ENCODE results near the gene UNC13B.

Gene UNC13B

DNA sequence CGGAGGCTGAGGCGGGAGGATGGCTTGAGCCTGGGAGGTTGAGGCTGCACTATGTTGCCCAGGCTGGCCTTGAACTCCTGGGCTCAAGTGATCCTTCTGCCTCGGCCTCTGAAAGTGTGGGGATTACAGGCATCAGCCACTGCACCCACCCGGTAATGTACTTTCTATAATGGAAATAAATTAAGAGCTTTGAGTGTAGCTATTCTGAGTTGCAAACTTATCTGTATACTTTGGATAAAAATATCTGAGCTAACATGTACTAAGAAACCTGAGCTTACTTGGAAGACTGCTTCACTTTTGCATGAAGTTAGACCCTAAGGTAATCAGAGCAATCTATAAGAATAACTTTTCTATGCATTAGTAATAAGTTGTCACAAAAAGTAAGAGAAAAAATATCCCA is 50.0 kb downstream of the UNC13B start:
- ChIA-PET CTCF (no interaction called here), POLR2A (no interaction called here)
- Histone ChIP-seq H3K4me3 (ENCODE audit: low read depth, low read length) (no peak overlapping the region), H3K36me3 (ENCODE audit: control insufficient read depth in 2 of 2, insufficient read depth in 1 of 2, low read length in 2 of 2) (no peaks in the 10 kb centered on the region), H3K9me3 (ENCODE audit: control insufficient read depth, insufficient read depth, low read depth, low read length) (no peaks in the 10 kb centered on the region), H3K27ac (ENCODE audit: extremely low read depth, low read depth, low read length) (no peak overlapping the region), H3K4me1 (ENCODE audit: control insufficient read depth, insufficient read depth, low read length) (no peaks in the 10 kb centered on the region)
- TF ChIP-seq, protein P1, sequence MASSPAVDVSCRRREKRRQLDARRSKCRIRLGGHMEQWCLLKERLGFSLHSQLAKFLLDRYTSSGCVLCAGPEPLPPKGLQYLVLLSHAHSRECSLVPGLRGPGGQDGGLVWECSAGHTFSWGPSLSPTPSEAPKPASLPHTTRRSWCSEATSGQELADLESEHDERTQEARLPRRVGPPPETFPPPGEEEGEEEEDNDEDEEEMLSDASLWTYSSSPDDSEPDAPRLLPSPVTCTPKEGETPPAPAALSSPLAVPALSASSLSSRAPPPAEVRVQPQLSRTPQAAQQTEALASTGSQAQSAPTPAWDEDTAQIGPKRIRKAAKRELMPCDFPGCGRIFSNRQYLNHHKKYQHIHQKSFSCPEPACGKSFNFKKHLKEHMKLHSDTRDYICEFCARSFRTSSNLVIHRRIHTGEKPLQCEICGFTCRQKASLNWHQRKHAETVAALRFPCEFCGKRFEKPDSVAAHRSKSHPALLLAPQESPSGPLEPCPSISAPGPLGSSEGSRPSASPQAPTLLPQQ (tag by site-specific recombination; IDR thresholded peaks at IDR 0.05): no peak
- TF ChIP-seq ZFP69B (tag by site-specific recombination; IDR thresholded peaks at IDR 0.05) (no peak), ZBTB7A (tag by site-specific recombination; IDR thresholded peaks at IDR 0.05; ENCODE audit: low read depth) (no peak), GLIS2 (tag by site-specific recombination; IDR thresholded peaks at IDR 0.05) (no peak), ZNF248 (tag by site-specific recombination; IDR thresholded peaks at IDR 0.05) (no peak)
- TF ChIP-seq, protein P2, sequence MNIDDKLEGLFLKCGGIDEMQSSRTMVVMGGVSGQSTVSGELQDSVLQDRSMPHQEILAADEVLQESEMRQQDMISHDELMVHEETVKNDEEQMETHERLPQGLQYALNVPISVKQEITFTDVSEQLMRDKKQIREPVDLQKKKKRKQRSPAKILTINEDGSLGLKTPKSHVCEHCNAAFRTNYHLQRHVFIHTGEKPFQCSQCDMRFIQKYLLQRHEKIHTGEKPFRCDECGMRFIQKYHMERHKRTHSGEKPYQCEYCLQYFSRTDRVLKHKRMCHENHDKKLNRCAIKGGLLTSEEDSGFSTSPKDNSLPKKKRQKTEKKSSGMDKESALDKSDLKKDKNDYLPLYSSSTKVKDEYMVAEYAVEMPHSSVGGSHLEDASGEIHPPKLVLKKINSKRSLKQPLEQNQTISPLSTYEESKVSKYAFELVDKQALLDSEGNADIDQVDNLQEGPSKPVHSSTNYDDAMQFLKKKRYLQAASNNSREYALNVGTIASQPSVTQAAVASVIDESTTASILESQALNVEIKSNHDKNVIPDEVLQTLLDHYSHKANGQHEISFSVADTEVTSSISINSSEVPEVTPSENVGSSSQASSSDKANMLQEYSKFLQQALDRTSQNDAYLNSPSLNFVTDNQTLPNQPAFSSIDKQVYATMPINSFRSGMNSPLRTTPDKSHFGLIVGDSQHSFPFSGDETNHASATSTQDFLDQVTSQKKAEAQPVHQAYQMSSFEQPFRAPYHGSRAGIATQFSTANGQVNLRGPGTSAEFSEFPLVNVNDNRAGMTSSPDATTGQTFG (tag by site-specific recombination; IDR thresholded peaks at IDR 0.05; ENCODE audit: borderline replicate concordance): no peak

DNA sequence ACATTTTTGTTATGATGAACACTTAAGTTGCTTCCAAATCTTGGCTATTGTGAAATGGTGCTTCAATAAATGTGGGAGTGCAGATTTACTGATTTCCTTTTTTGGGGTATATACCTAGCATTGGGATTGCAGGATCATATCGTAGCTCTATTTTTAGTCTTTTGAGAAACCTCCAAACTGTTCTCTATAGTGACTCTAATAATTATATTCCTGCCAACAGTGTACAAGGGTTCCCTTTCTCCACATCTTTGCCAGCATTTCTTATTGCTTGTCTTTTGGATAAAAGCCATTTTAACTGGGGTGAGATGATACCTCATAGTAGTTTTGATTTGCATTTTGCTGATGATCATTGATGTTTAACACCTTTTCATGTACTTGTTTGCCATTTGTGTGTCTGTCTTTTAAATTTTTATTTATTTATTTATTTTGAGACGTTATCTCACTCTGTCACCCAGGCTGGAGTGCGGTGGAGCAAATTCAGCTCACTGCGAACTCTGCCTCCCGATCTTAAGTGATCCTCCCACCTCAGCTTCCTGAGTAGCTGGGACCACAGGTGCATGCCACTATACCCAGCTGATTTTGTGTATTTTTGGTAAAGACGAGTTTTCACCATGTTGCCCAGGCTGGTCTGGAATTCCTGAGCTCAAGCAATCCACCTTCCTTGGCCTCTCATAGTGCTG is 59.0 kb downstream of the UNC13B start:
- no peaks in the 10 kb centered on the region for H3K36me3 ChIP-seq (ENCODE audit: control insufficient read depth in 2 of 2, insufficient read depth in 1 of 2, low read length in 2 of 2)
- TF ChIP-seq, protein P3, sequence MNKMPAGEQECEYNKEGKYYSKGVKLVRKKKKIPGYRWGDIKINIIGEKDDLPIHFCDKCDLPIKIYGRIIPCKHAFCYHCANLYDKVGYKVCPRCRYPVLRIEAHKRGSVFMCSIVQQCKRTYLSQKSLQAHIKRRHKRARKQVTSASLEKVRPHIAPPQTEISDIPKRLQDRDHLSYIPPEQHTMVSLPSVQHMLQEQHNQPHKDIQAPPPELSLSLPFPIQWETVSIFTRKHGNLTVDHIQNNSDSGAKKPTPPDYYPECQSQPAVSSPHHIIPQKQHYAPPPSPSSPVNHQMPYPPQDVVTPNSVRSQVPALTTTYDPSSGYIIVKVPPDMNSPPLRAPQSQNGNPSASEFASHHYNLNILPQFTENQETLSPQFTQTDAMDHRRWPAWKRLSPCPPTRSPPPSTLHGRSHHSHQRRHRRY (tag by site-specific recombination; IDR thresholded peaks at IDR 0.05): no peak
- TF ChIP-seq ZNF510 (tag by site-specific recombination; IDR thresholded peaks at IDR 0.05; ENCODE audit: insufficient replicate concordance) (no peak), ZNF501 (tag by site-specific recombination; IDR thresholded peaks at IDR 0.05) (no peak), HOXA7 (CRISPR knock-in tag; IDR thresholded peaks at IDR 0.05; ENCODE audit: borderline replicate concordance) (no peak), OVOL3 (tag by site-specific recombination; IDR thresholded peaks at IDR 0.05) (no peak), ZNF37A (tag by site-specific recombination; IDR thresholded peaks at IDR 0.05) (no peak), SCRT2 (tag by site-specific recombination; IDR thresholded peaks at IDR 0.05) (no peak), SP3 (tag by site-specific recombination; IDR thresholded peaks at IDR 0.05) (no peak), SCRT1 (tag by site-specific recombination; IDR thresholded peaks at IDR 0.05; ENCODE audit: borderline replicate concordance) (no peak), ZNF514 (tag by site-specific recombination; IDR thresholded peaks at IDR 0.05) (no peak), ZNF202 (tag by site-specific recombination; IDR thresholded peaks at IDR 0.05; ENCODE audit: borderline replicate concordance) (no peak), ZNF174 (tag by site-specific recombination; IDR thresholded peaks at IDR 0.05) (no peak), ZFP37 (tag by site-specific recombination; IDR thresholded peaks at IDR 0.05) (no peak), ZNF707 (tag by site-specific recombination; IDR thresholded peaks at IDR 0.05) (no peak)
- TF ChIP-seq, protein P4, sequence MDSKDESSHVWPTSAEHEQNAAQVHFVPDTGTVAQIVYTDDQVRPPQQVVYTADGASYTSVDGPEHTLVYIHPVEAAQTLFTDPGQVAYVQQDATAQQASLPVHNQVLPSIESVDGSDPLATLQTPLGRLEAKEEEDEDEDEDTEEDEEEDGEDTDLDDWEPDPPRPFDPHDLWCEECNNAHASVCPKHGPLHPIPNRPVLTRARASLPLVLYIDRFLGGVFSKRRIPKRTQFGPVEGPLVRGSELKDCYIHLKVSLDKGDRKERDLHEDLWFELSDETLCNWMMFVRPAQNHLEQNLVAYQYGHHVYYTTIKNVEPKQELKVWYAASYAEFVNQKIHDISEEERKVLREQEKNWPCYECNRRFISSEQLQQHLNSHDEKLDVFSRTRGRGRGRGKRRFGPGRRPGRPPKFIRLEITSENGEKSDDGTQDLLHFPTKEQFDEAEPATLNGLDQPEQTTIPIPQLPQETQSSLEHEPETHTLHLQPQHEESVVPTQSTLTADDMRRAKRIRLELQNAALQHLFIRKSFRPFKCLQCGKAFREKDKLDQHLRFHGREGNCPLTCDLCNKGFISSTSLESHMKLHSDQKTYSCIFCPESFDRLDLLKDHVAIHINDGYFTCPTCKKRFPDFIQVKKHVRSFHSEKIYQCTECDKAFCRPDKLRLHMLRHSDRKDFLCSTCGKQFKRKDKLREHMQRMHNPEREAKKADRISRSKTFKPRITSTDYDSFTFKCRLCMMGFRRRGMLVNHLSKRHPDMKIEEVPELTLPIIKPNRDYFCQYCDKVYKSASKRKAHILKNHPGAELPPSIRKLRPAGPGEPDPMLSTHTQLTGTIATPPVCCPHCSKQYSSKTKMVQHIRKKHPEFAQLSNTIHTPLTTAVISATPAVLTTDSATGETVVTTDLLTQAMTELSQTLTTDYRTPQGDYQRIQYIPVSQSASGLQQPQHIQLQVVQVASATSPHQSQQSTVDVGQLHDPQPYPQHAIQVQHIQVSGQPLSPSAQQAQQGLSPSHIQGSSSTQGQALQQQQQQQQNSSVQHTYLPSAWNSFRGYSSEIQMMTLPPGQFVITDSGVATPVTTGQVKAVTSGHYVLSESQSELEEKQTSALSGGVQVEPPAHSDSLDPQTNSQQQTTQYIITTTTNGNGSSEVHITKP (tag by site-specific recombination; IDR thresholded peaks at IDR 0.05): no peak
- TF ChIP-seq, protein P5, sequence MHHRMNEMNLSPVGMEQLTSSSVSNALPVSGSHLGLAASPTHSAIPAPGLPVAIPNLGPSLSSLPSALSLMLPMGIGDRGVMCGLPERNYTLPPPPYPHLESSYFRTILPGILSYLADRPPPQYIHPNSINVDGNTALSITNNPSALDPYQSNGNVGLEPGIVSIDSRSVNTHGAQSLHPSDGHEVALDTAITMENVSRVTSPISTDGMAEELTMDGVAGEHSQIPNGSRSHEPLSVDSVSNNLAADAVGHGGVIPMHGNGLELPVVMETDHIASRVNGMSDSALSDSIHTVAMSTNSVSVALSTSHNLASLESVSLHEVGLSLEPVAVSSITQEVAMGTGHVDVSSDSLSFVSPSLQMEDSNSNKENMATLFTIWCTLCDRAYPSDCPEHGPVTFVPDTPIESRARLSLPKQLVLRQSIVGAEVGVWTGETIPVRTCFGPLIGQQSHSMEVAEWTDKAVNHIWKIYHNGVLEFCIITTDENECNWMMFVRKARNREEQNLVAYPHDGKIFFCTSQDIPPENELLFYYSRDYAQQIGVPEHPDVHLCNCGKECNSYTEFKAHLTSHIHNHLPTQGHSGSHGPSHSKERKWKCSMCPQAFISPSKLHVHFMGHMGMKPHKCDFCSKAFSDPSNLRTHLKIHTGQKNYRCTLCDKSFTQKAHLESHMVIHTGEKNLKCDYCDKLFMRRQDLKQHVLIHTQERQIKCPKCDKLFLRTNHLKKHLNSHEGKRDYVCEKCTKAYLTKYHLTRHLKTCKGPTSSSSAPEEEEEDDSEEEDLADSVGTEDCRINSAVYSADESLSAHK (tag by site-specific recombination; IDR thresholded peaks at IDR 0.05): no peak
- H3K4me3 ChIP-seq (ENCODE audit: low read depth, low read length): no peak overlapping the region
- ChIA-PET CTCF (no interaction called here), POLR2A (no interaction called here)
- no peaks in the 10 kb centered on the region for H3K4me1 ChIP-seq (ENCODE audit: control insufficient read depth, insufficient read depth, low read length)
- no peak overlapping the region for H3K27ac ChIP-seq (ENCODE audit: extremely low read depth, low read depth, low read length)
- H3K9me3 ChIP-seq (ENCODE audit: control insufficient read depth, insufficient read depth, low read depth, low read length): no peaks in the 10 kb centered on the region
